ENCODE data around the gene C2orf81.
"Not testable (repeated sequence)": the region's sequence is repeated elsewhere in the genome, so short reads cannot be mapped to it uniquely, and the experiment has no call there.

The C2orf81 gene

DNA sequence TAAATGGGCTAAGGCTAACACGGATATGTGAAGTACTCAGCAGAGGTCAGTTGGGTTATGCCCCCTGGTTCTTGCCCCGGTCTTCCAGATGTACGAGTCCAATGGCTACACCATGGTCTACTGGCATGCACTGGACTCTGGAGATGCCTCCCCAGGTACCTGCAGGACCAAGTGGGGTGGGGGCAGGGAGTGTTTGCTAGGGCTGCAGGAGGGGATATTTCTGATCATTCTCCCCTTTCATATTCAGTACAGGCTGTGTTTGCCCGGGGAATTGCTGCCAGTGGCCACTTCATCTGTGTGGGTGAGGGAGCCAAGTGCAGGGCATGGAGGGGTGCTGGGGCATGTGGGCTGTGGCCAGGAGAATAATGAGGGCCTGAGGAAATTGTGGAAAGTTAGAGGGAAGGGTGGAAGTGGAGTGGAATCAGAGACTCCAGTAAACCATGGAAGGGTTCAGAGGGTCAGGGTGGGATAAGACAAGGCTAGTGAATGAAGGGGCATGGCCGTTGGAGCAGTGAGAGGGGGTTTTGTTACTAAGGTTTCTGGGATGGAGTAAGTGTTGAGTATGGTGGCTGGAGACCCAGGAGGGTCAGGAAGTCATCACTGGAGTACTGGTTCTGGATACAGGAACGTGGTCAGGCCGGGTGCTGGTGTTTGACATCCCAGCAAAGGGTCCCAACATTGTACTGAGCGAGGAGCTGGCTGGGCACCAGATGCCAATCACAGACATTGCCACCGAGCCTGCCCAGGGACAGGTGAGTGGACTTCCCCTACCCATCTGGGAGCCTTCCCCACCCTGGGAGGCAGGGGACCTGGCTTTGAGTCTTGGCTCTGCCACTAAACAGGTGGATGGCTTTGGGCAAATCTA lies 2.0 kb upstream of the C2orf81 start:
- DNase-seq = no peak

DNA sequence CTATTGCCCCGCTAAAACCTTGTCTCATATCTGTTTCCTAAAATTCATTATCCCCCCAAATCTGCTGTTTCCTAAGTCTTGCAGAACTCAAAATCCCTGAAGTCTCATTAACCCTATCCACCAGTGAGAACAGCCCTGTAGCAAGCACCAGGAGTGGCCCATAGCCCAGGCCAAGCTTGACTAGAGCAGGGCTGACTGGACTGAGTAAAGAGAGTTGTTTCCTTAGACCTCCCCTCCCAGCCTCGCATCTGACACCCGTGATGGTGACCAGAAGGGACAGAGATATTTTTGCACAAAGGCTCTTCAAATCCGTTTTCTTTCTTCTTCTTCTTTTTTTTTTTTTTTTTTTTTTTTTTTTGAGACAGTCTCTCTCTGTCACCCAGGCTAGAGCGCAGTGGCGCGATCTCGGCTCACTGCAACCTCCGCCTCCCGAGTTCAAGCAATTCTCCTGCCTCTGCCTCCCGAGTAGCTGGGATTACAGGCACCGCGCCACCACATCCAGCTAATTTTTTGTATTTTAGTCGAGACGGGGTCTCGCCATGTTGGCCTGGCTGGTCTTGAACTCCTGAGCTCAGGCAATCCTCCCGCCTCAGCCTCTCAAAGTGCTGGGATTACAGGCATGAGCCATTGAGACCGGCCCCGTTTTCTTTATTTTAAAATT lies 846 bp downstream of the C2orf81 start:
- not testable (repeated sequence) for DNase-seq

DNA sequence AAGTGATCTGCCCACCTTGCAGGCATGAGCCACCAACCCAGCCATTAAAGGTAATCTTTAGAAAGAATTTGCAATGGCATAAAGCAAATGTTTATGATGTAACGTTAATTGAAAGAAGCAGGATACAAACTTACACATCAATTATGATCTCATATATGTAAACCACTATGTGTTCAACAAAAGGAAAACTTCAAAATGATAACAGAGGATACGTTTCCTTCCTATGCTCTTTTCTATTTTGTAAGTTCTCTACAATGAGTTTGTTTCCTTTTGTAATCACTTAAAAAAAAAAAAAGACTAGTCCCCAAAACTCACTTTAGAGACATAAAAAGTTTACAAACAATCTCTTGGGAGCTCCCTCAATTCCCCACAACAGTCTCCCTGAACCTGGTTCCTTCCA lies 1.4 kb downstream of the C2orf81 start:
- no peak for DNase-seq

DNA sequence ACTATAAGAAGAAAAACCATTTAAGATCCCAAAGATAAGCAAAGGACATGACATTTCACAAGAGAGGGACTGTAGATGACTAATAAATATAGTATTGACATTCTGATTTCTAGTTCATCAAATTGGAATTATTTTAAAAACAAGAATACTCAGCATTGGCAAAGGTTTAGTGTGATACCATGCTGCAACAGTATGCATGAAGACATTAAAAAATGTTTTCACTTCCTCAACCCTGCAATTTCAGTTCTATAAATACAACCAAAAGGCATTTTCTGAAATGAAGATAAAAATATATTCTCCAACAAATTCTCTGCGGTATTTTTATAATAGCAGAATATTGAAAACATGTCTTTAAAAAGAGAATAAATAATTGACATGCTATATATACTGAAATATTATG lies 2.1 kb downstream of the C2orf81 start:
- DNase-seq = no peak

DNA sequence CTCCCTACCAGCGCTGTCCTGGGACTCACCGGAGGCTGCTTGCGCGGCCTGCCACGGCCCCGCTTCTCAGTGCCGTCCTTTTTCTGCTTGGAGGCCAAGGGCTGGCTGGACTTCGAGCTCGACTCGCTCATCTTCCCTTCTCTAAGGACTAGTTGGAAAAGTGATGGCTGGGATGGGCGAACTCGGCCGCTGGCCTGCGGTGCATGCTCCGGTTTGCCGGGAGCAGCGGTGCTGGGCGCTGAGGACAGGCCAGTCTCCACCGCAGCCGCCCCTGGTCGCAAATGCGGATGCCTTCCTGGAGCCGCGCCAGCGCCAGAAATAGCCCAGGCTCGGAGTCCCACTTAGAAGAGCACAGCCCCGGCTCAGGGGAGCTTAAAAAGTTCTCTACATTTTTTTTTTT lies 3.1 kb downstream of the C2orf81 start:
- no peak for DNase-seq

DNA sequence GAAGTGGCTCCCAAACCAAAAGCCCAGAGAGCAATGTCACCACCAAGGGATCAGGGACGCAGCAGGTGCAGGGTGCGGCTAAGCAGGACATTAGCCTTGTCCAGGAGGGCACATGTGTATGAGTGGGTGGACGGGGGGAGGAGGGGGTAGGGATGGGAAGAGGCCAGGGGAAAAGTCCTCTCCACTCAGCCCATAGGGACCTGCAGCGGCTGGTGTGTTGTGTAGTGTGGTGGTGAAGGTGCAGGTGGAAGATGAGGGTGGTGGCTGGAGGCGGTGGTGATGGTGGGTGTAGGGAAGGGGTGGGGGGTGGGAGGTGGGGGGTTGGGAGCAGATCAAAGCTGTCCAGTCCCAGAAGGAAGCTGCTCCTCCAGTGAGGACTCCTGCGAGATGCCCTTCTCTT lies 3.7 kb downstream of the C2orf81 start:
- DNase-seq = no peak

DNA sequence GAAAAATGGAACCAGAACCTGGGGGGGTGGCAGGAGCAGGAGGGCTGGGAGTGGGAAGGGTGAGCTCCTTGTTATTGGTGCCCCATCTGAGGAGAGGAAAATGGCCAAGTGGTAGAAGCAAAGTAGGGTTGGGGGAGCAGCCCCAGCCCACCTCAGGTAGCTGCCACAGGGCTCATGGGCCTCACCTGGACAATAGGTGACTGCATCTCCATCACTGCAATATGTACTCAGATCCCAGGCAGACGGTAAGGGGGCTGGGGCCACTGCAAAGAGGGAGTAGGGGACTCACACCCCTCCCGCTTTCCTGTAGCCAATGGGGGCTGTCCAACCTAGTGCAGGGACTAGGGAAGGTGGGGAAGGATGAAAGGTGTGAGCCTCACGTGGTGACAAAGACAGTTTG lies 4.2 kb downstream of the C2orf81 start:
- no peak for DNase-seq

DNA sequence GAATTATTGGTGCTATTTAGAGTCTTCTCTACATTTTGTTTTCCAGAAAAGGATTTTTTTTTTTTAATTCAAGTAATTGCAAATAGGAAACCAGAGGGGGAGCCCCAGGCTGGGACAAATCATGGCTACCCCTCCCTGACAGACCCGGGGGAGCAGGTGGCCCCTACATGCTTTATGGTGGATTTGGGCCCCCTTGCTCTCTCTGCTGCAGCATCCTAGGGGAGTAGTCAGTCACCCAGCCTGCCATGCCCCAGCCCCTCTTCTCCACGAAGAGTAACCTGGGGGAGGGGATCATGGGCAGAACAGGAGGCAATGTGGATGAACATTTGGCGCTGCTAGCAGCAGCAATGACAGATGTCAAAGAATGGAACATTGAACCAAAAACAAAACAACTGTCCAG lies 4.6 kb downstream of the C2orf81 start:
- no peak for DNase-seq

DNA sequence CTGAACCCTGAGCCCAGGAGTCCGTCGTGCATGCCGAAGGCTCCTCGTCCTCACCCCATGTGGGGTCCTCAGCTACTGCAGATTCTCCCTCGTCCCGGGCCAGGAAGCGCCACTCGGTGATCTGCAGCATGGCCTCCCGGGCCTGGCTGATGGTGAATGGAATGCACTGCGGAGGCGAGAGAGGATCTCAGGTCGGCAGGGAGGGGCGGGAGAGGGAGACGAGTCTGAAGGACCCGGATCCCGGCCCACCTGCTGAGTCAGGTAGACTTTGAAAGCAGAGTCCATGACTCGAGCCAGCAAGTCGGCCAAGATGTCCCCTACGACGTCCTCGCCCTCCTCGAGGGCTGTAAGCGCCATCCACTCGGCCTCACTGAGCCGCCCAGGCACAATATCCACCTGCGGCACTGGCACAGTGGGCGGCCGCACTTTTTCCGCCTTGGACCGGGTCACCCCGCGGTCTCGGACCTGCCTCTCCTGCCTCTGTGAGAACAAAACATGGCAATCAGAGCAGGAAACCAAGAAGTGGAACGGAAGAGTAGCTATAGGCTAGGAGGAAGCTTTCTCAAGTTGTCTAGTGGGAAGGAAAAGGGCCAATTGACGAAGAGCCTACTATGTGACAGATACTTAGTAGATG lies 5.5 kb downstream of the C2orf81 start:
- DNase-seq = no peak

DNA sequence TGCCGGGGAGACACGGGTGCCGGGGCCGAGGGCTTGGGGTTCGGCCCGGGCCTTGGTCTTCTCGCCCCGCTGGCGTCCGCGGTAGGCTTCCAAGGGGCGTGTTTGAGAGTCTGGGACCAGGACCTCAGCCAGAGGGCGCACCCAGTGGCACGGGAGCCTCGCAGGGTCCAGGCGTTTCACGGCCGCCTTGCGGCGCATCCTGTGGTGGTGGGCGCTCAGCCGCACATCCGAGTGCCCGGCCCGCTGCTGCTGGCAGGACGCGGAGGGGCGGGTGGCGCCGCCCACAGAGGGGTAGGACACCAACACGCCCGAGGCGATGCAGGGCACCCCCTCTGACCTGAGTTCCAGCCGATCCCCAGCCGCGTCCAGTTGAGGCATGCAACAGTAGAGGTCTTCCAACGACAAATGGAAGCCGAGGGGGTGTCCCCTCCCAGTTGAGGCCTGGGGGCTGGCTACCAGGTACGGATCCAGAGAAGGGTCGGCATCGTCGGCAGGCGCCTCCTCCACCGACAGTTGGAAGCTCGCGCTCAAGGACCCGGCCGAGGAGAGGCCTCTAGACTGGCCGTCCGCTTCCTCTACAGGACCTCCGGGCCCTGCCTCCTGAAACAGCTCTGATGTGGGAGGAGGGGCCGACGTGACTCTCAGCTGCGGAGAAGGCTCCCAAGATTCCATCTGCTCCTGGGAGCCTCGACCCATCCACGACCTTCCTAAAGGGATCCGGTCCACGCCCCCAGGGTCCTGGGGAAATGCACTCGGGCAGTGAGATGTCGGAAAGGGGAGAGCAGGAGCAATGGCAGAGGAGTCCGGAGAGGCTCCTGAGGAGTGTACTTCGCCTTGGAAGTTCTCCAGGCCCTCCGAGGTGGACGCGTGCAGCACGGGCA lies 6.3 kb downstream of the C2orf81 start:
- no peak for DNase-seq

DNA sequence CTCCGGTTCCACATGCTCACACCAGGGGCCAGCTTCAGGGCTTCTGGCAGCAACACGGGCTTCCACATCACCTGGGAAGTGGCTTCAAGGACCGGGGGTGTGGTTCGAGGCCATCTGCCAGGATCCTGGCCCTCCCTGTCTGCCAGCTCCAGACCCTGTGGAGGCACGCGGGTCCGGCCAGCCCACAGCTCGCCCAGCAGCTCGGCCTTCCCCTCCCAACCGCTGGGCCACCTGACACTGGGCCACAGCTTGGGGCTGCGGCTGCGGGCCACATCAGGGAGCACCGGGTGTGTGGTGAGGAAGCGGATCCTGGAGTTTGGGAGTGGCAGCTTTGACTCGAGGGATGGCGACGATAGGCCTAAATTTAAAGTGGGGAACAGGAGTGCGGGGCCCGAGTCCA lies 7.0 kb downstream of the C2orf81 start:
- DNase-seq = no peak

DNA sequence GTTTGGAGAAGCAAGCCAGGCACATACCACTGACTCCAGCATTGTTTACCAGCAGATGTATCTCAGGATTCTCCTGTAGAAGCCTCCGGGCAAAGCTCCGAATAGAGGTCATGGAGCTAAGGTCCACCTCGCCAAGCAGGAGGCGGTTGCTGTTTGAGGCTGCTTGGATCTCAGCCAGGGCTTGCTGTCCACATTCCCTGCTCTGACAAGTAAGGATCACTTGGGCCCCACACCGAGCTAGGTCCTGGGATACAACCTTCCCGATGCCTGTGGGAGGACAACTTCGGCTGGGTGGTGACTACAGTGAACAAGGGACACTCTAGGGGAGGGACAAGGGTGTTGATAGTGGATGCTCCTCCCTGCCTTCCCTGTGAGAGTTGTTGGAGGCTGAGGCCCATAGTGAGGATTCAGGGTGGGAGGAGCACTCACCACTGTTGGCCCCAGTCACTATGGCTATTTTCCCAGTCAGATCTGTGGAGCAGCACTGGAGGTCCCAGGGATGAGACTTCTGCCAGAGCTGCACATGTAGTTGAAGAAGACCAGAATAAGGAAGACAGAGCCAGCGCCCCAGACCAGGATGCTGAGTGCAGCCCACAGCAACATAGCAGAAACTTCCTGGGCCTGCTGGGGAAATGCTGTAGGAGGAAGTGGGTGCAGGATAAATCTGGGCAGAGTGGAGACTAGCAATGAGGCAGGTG lies 8.3 kb downstream of the C2orf81 start:
- DNase-seq = no peak

DNA sequence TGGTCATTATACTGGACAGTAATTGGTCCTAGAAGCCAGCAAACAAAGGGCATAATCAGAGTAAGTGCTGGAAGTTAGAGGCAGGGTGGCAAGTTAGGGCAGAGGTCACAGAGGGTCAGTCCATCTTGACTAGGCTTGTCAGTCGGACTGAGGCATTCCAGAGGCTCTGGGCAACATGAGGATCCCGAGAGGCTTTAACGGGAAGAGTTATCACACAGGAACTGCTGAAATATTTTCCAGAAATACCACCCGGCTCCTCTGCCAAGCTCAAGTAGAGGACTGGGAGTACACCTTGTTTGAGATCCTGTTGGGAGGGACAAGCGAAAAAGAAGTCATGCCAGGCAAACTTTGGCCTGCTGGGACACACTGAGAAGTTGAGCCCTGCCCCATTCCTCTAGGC lies 13.7 kb downstream of the C2orf81 start:
- DNase-seq = no peak

DNA sequence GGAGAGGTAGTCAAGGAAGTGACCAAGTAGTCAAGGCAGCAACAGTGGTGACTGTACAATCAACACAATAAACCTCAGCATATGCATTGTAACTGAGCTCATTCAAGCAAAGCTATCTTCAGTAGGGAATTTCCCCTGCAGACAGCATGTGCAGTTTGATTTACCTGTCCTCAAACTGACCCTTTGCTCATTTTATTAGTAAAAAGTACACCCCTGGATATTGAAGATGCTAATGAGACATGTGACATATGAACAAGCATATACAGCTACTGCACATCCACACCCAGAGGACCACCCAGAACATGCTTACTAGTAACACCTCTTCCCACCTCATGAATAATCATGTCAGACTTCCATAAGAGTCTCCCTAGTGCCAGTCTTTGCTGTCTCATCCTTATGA lies 15.4 kb downstream of the C2orf81 start:
- DNase-seq = no peak

DNA sequence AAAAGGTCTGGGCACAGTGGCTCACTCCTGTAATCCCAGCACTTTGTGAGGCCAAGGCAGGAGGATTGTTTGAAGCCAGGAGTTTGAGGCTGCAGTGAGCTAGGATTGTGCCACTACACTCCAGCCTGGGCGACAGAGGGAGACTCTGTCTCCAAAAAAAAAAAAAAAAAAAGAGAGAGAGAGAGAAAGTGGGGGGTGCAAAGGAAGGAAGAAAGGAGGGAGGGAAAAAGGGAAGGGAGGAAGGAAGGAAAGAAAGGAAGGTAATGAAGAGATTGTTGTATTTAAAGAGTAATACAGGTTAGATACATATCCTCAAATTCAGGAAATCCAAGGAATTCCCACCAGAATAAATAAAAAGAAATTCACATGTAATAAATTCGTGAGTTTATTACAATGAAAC lies 19.5 kb downstream of the C2orf81 start:
- DNase-seq = no peak

DNA sequence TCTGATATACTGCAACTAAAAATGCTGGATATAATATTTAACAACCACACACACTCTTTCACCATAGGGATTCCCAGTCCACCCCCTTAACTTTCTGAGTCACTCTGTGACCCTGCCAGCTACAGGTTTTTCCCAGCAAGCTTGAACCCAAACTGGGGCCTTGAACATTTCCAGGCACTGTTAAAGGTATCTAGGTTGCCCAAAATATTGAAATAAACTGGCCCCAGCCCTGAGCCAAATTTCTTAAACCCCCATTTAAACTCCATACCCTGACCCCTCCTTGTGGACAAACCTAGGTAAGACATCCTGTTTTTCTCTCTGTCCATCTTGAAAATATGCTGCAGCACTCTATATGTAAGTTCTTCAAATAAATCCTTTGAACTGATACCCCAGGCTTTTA lies 21.6 kb downstream of the C2orf81 start:
- peak in 1 of 2 experiments; percentile 20 for DNase-seq

DNA sequence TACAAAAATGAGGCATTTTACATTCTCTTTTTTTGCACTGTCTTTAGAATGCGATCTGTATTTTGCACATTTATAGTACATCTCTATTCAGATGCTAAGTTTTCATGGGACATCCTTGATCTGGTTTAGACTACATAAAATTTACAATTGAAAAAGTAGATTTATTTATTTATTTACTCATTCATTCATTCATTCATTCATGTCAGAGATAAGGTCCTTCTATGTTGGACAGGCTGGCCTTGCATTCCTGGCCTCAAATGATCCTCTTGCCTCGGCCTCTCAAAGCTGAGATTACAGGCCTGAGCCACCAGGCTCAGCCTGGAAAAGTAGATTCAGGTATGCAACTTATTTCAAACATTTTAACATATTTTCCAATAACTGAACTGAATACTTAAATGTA lies 25.3 kb downstream of the C2orf81 start:
- DNase-seq = no peak

DNA sequence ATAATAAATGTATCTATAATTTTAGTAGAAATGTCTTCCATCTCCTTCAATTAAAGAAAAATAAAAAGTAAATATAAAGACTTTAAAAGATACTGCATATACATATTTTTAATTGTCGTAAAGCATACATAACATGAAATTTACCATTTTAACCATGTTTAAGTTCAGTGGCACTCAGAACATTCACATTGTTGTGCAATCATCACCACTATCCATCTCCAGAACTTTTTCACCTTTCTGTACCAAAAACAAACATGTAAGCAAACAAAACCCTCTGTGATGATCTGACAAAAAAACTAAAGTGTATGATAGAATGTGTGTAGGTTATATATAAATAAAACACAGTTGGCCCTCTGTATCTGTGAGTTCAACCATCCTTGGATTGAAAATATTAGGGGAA lies 27.9 kb downstream of the C2orf81 start:
- DNase-seq = no peak

DNA sequence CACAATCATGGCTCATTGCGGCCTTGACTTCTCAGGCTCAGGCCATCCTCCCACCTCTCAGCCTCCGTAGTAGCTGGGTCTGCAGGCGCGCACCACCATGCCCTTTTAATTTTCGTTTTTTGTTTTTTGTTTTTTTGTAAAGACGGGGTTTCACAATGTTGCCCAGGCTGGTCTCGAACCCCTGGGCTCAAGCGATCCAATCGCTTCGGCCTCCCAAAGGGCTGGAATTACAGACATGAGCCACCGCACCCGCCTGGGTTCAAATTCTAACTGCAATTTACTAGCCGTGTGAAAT lies 29.0 kb downstream of the C2orf81 start:
- DNase-seq = no peak

DNA sequence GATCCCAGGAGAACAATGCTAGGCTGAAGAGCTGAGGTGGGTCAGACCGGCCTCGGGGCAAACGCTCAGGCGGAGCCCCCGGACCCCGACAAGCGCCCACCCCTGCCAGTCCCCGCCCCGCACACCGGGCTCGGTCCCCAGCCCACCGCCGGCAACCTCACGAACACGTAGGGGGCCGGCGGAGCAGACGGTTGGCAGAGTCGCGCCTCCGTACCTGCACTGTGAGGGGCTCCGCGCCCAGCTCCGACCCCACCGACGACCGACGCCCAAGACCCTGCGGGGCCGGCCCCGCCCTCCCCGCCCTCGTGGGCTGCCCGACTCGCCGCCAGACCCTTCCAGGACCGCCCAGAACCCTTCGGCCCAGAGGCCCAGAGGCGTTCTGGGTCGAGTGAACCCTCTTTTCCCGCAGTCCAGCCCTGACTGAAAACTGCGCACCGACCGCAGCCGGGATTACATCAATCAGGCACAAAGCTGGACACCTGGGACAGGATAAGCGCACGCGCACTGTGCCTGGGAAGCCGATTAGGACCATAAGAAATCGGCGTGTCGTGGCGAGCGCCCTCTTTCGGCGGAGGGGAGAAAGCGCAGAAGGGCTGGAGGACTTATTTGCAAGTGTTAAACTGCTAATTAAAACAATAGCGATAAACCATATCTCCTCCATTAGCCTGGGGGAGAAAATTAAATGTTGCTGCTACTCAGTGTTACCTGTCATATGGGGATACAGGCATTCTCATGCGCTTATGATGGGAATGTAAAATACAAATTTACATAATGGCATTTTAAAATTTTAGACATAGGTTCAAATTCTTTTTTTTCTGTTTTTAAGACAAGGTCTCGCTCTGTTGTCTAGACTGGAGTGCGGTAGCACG lies 29.6 kb downstream of the C2orf81 start:
- DNase-seq = peak; percentile 86 to 93

DNA sequence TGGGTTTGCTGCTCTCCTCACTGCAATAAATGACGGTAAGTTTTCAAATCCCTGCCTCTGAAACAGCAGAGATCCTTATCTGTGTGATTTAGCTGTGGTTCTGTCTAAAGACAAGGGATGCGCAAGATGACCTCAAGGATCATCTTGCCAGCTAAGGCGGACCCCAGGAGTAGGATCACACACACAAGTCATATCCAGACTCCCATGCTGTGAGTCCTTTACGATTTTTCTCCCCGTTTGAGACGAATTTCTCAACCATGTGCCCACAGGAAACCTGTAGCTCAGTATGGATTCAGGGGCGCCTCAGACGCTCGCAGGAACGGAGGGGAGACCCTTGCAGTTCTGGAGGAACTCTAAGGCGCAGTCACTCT lies 30.2 kb downstream of the C2orf81 start:
- DNase-seq = no peak

DNA sequence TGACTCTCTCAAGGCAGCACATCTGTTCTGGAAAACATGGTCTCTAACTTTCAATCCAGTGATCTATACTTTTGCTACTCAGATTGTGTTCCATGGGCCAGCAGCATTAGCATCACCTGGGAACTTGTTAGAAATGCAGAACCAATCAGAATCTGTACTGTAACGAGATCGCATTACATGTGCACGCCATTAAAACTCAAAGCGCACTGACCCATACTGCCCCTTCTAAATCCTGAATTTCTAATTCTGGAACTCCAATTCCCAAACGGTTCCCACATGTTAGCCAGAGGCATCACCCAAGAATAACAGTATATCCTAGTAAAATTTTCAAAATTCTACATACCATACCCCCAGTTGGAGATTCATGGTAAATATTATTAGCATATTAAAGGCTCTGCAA lies 30.8 kb downstream of the C2orf81 start:
- DNase-seq = no peak

Data from NCI-H446 (cell line).